ENCODE measurements around the gene RPL23.

GRCh38 chr17:38867968-38868816, 14.7 kb upstream of the RPL23 start:
- TF ChIP-seq EZH2 (IDR thresholded peaks at IDR 0.05; ENCODE audit: borderline replicate concordance, low read length) (no peak), CTCF (conservative IDR thresholded peaks at IDR 0.05 in 1 of 2, IDR thresholded peaks at IDR 0.05 in 1 of 2; ENCODE audit: extremely low read depth in 1 of 2, insufficient read depth in 1 of 2, low read depth in 1 of 2, low read length in 2 of 2) (no peak)

Measured in mammary epithelial cell (primary cell).